ENCODE data around the gene INSRR. TPM values are rescaled to one million over a fixed set of nuclear protein-coding genes. Genes with fewer than 3 reads are reported as not detected.

Gene INSRR
- total RNA-seq, 1 donor from 2014 or later, result 2.9 TPM

GRCh38 chr1:156796340-156797097 lies 62.4 kb downstream of the INSRR start:
- no peak overlapping the region for H3K27ac ChIP-seq
- intact Hi-C loops (cut with DNase I), result no loop called here
- no peak overlapping the region for H3K4me3 ChIP-seq
- H3K4me1 ChIP-seq, result no peaks in the 10 kb centered on the region
- peak in 1 of 2 donors; percentile 43 for DNase-seq (ENCODE audit: low spot score in 2 of 2)
- no peak for TF ChIP-seq CTCF (IDR thresholded peaks at IDR 0.05)
- H3K9me3 ChIP-seq, result no peaks in the 10 kb centered on the region
- peaks cover 73 to 97% of the 10 kb centered on the region in 2 donors for H3K36me3 ChIP-seq
- no peaks in the 10 kb centered on the region for H3K27me3 ChIP-seq

- Histone ChIP-seq H3K9me3 (no peaks in the 10 kb centered on the region), H3K27me3 (no peaks in the 10 kb centered on the region), H3K4me3 (no peak overlapping the region), H3K36me3 (peaks cover 74 to 97% of the 10 kb centered on the region in 2 donors), H3K4me1 (no peaks in the 10 kb centered on the region), H3K27ac (no peak overlapping the region)
- intact Hi-C loops (cut with DNase I), result no loop called here
- TF ChIP-seq CTCF (IDR thresholded peaks at IDR 0.05), result no peak
- peak in 1 of 2 donors; percentile 35 for DNase-seq (ENCODE audit: low spot score in 2 of 2)
Measured at GRCh38 chr1:156795787-156796186, 63.1 kb downstream of the INSRR start.

GRCh38 chr1:156795374-156795733 lies 63.6 kb downstream of the INSRR start:
- Histone ChIP-seq H3K27ac (no peak overlapping the region), H3K4me1 (no peaks in the 10 kb centered on the region), H3K27me3 (no peaks in the 10 kb centered on the region), H3K4me3 (no peak overlapping the region), H3K9me3 (no peaks in the 10 kb centered on the region), H3K36me3 (peaks cover 74 to 96% of the 10 kb centered on the region in 2 donors)
- intact Hi-C loops (cut with DNase I), result no loop called here
- DNase-seq (ENCODE audit: low spot score in 2 of 2), result peak in 1 of 2 donors; percentile 4
- no peak for TF ChIP-seq CTCF (IDR thresholded peaks at IDR 0.05)

- Histone ChIP-seq H3K27me3 (no peaks in the 10 kb centered on the region), H3K4me3 (no peak overlapping the region), H3K27ac (no peak overlapping the region), H3K9me3 (no peaks in the 10 kb centered on the region), H3K4me1 (no peaks in the 10 kb centered on the region), H3K36me3 (peaks cover 70 to 96% of the 10 kb centered on the region in 2 donors)
- intact Hi-C loops (cut with DNase I), result no loop called here
- TF ChIP-seq CTCF (IDR thresholded peaks at IDR 0.05), result no peak
- peak in 1 of 2 donors; percentile 16 for DNase-seq (ENCODE audit: low spot score in 2 of 2)
Measured at GRCh38 chr1:156794506-156795373, 64.2 kb downstream of the INSRR start.

Other genes with a start within 250 kb of the INSRR start
- gene HAPLN2, start 239.7 kb downstream of the INSRR start, total RNA-seq, result 1.4 TPM
- not detected for gene BCAN, start 217.0 kb downstream of the INSRR start, total RNA-seq
- gene NES, start 181.7 kb downstream of the INSRR start, total RNA-seq, result 74.1 TPM
- not detected for gene CRABP2, start 153.5 kb downstream of the INSRR start, total RNA-seq
- 9.9 TPM for gene METTL25B, start 130.6 kb downstream of the INSRR start, total RNA-seq
- 7.8 TPM for gene ISG20L2, start 130.4 kb downstream of the INSRR start, total RNA-seq
- 17.0 TPM for gene MRPL24, start 118.0 kb downstream of the INSRR start, total RNA-seq
- 153 TPM for gene HDGF, start 107.4 kb downstream of the INSRR start, total RNA-seq
- 16.3 TPM for gene PRCC, start 91.6 kb downstream of the INSRR start, total RNA-seq
- gene SH2D2A, start 42.3 kb downstream of the INSRR start, total RNA-seq, result not detected
- not detected for gene NTRK1, start 1.7 kb upstream of the INSRR start, total RNA-seq
- gene PEAR1, start 34.6 kb upstream of the INSRR start, total RNA-seq, result 39.8 TPM
- not detected for gene LRRC71, start 61.5 kb upstream of the INSRR start, total RNA-seq
- 43.5 TPM for gene ARHGEF11, start 186.6 kb upstream of the INSRR start, total RNA-seq
- not detected for gene ETV3L, start 240.7 kb upstream of the INSRR start, total RNA-seq